ENCODE measurements around the gene GARRE1.
A peak's percentile ranks its signal among the peaks of the same experiment; 100 is the strongest.
"Not testable (repeated sequence)": the region's sequence is repeated elsewhere in the genome, so short reads cannot be mapped to it uniquely, and the experiment has no call there.

GARRE1 gene

GRCh38 chr19:34259367-34260095 is 5.2 kb downstream of the GARRE1 start:
- no peak for DNase-seq (ENCODE audit: low read depth)

- no peak for DNase-seq (ENCODE audit: low read depth)
Measured at GRCh38 chr19:34260771-34261173, 6.4 kb downstream of the GARRE1 start.

GRCh38 chr19:34261334-34262109 is 7.2 kb downstream of the GARRE1 start:
- DNase-seq (ENCODE audit: low read depth) = no peak

- no peak for DNase-seq (ENCODE audit: low read depth)
Measured at GRCh38 chr19:34263745-34264237, 9.4 kb downstream of the GARRE1 start.

GRCh38 chr19:34265221-34265650 is 10.9 kb downstream of the GARRE1 start:
- no peak for DNase-seq (ENCODE audit: low read depth)

GRCh38 chr19:34269081-34269480 is 14.7 kb downstream of the GARRE1 start:
- DNase-seq (ENCODE audit: low read depth) = no peak

- DNase-seq (ENCODE audit: low read depth) = no peak
Measured at GRCh38 chr19:34269489-34269888, 15.1 kb downstream of the GARRE1 start.

GRCh38 chr19:34269968-34270621 is 15.7 kb downstream of the GARRE1 start:
- DNase-seq (ENCODE audit: low read depth) = peak; percentile 52

GRCh38 chr19:34273121-34273520 is 18.8 kb downstream of the GARRE1 start:
- no peak for DNase-seq (ENCODE audit: low read depth)

GRCh38 chr19:34274284-34274826 is 20.0 kb downstream of the GARRE1 start:
- DNase-seq (ENCODE audit: low read depth) = no peak

GRCh38 chr19:34274827-34275625 is 20.7 kb downstream of the GARRE1 start:
- no peak for DNase-seq (ENCODE audit: low read depth)

- DNase-seq (ENCODE audit: low read depth) = no peak
Measured at GRCh38 chr19:34275705-34276104, 21.4 kb downstream of the GARRE1 start.

- no peak for DNase-seq (ENCODE audit: low read depth)
Measured at GRCh38 chr19:34276614-34277013, 22.3 kb downstream of the GARRE1 start.

GRCh38 chr19:34277244-34277643 is 22.9 kb downstream of the GARRE1 start:
- no peak for DNase-seq (ENCODE audit: low read depth)

GRCh38 chr19:34278783-34279182 is 24.4 kb downstream of the GARRE1 start:
- no peak for DNase-seq (ENCODE audit: low read depth)

- not testable (repeated sequence) for DNase-seq (ENCODE audit: low read depth)
Measured at GRCh38 chr19:34281444-34281843, 27.1 kb downstream of the GARRE1 start.

GRCh38 chr19:34282611-34283519 is 28.5 kb downstream of the GARRE1 start:
- DNase-seq (ENCODE audit: low read depth) = no peak

- DNase-seq (ENCODE audit: low read depth) = no peak
Measured at GRCh38 chr19:34284505-34284904, 30.2 kb downstream of the GARRE1 start.

GRCh38 chr19:34287662-34288140 is 33.3 kb downstream of the GARRE1 start:
- DNase-seq (ENCODE audit: low read depth) = no peak

- no peak for DNase-seq (ENCODE audit: low read depth)
Measured at GRCh38 chr19:34288381-34288780, 34.0 kb downstream of the GARRE1 start.

Data from stimulated activated CD4-positive, alpha-beta T cell treated with anti-CD3 and anti-CD28 coated beads, Interleukin-2, amount 100 ng/mL, for 4 hours (primary cell).